GM12878 (cell line): Measurements from ENCODE around the gene CFAP58.

Experiments used
- CEBPB ChIP-seq, 2 experiments: fragments of 150-350 bp in 1 of 2; IDR thresholded peaks; 2 replicates each; pipeline ENCODE4 v1.6.1; 2012 to 2014; ENCODE audit warnings: low read depth in 2 of 2, low read length in 2 of 2, borderline replicate concordance in 1 of 2, inconsistent platforms in 1 of 2
- NBN ChIP-seq: fragments of 450-650 bp; IDR thresholded peaks from 2 replicates; pipeline ENCODE4 v1.6.1; 2016
- ZSCAN29 ChIP-seq: fragments of 450-650 bp; IDR thresholded peaks from 2 replicates; pipeline ENCODE4 v1.6.1; 2017; ENCODE audit warnings: mild to moderate bottlenecking, moderate library complexity

DNA sequence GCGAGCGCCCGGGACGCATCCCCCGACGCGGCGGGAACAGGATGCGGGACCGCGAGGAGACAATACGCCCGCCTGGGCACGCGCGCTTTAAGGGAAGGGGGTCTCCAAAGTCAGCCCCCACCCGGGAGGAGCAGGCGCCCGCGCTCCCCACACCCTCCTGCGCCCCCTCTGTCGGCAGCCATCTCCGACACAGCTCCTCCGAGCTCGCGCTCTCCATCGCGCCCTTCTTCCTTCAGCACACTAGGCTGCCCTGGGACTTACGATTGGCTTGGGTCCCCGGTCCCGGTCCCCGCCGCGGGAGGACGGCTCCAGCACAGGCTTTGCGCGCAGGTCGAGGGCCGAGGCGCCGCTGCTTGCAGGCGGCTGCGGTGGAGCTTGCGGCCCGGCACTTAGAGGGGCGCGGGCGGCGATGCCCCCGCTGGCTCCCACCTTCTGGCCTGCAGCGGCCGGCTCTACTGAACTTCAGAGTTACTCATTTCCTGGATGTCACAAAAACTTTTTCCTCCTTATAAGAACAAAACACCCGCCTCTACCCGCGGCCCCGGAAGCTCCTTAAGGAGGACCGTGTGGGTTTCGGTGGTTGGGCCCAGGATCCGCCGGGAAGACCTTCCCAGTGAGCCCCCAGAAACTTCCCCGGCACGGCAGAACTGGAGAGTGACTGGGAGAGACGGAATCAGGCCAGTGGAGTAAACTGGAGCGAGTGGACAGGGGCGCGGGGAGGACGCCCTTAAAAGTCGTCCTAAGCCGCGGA, 15.5 kb upstream of the CFAP58 start, which contains the start of gene ITPRIP:
- TF ChIP-seq ZSCAN29 (no peak), NBN (peak; percentile 88), CEBPB (IDR thresholded peaks at IDR 0.05; ENCODE audit: borderline replicate concordance in 1 of 2, low read depth in 2 of 2, low read length in 2 of 2) (no peak)
